ENCODE measurements around the gene SMG6. TPM values are rescaled to one million over a fixed set of nuclear protein-coding genes. Genes with fewer than 3 reads are reported as not detected.

SMG6 gene
- polyA plus RNA-seq, 1 of the 3 experiments (the other 2 are of a cell fraction), result 15.7 TPM

DNA sequence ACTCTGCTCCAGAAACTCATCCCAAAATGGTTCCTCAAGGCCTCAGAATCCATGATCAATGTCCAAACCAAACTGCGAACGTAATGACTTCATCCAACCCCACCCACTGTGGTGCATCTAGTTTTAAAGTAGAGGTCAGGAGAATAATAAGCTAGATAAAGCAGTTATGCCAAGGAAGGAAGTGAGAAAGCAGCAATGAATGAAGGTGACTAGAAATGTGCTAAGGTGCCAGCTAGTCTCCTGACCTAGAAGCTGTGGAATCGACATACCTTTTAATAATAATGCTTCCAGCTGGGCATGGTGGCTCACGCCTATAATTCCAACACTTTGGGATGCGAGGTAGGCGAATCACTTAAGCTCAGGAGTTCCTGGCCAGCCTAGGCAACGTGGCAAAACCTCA lies 99.2 kb downstream of the SMG6 start:
- TF ChIP-seq TCF12 (IDR thresholded peaks at IDR 0.05), result no peak
- no peak for TF ChIP-seq CHD2 (IDR thresholded peaks at IDR 0.05; ENCODE audit: low read length, partially characterized antibody)
- no peak for TF ChIP-seq FOXM1 (IDR thresholded peaks at IDR 0.05; ENCODE audit: low read depth)
- TF ChIP-seq SIN3A (IDR thresholded peaks at IDR 0.05; ENCODE audit: borderline replicate concordance, low read depth, low read length), result no peak
- CTCF ChIA-PET, result interaction anchor here (1.0 to 1.2 kb wide), 2 partner anchors 28 to 150 kb away, joined by 3 to 5 read pairs; no protein-coding TSS in a partner anchor

DNA sequence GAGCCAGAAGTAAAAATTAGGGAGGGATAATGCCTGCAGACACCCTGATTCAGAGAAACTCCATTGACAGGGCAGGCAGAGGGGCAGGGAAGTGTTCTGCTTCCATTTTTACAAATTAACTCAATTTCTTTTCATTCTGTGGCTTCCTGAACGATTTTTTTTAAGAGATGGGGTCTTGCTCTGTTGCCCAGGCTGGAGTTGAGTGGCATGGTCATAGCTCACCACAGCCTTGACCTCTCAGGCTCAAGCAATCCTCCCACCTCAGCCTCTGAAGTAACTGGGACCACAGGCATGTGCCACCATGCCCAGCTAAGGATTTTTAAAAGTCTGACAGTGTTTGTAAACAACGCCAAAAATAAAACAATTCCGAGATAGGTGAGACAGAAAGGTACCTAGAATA lies 99.8 kb downstream of the SMG6 start:
- ChIA-PET CTCF (interaction anchor here (1.2 to 1.4 kb wide), 2 partner anchors 27 to 149 kb away, joined by 5 read pairs; no protein-coding TSS in a partner anchor), POLR2A (no interaction called here)
- 65% methylated on average over 3 of the region's 3 CpGs for WGBS (ENCODE audit: low lambda C conversion rate)
- no peak overlapping the region for H3K4me3 ChIP-seq (ENCODE audit: low read depth in 2 of 2, low read length in 1 of 2)
- H4K20me1 ChIP-seq (ENCODE audit: insufficient read depth), result no peaks in the 10 kb centered on the region
- no peak for DNase-seq
- TF ChIP-seq, protein P1, sequence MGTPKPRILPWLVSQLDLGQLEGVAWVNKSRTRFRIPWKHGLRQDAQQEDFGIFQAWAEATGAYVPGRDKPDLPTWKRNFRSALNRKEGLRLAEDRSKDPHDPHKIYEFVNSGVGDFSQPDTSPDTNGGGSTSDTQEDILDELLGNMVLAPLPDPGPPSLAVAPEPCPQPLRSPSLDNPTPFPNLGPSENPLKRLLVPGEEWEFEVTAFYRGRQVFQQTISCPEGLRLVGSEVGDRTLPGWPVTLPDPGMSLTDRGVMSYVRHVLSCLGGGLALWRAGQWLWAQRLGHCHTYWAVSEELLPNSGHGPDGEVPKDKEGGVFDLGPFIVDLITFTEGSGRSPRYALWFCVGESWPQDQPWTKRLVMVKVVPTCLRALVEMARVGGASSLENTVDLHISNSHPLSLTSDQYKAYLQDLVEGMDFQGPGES (IDR thresholded peaks at IDR 0.05; ENCODE audit: low read depth, low read length), result no peak
- TF ChIP-seq SMC3 (IDR thresholded peaks at IDR 0.05; ENCODE audit: low read depth, low read length) (no peak), EZH2phosphoT487 (IDR thresholded peaks at IDR 0.05; ENCODE audit: borderline replicate concordance, low read depth) (no peak), TEAD4 (IDR thresholded peaks at IDR 0.05; ENCODE audit: borderline replicate concordance, insufficient read depth) (no peak), MEF2A (IDR thresholded peaks at IDR 0.05; ENCODE audit: borderline replicate concordance, low read depth) (no peak), GABPA (IDR thresholded peaks at IDR 0.05; ENCODE audit: low read depth) (no peak), RXRA (IDR thresholded peaks at IDR 0.05; ENCODE audit: borderline replicate concordance, low read depth) (no peak), ELF1 (IDR thresholded peaks at IDR 0.05) (no peak), GATA2 (CRISPR knock-in tag; IDR thresholded peaks at IDR 0.05) (no peak), RAD21 (IDR thresholded peaks at IDR 0.05; ENCODE audit: low read length) (no peak), TAF1 (IDR thresholded peaks at IDR 0.05; ENCODE audit: borderline replicate concordance, low read depth, low read length) (no peak), RFX5 (IDR thresholded peaks at IDR 0.05; ENCODE audit: low read length) (no peak), FOXJ3 (CRISPR knock-in tag; IDR thresholded peaks at IDR 0.05) (no peak), FOSL2 (IDR thresholded peaks at IDR 0.05; ENCODE audit: borderline replicate concordance, low read depth) (no peak), YY1 (IDR thresholded peaks at IDR 0.05; ENCODE audit: low read depth) (no peak), FOXM1 (IDR thresholded peaks at IDR 0.05; ENCODE audit: low read depth) (no peak)
- TF ChIP-seq, protein P2, sequence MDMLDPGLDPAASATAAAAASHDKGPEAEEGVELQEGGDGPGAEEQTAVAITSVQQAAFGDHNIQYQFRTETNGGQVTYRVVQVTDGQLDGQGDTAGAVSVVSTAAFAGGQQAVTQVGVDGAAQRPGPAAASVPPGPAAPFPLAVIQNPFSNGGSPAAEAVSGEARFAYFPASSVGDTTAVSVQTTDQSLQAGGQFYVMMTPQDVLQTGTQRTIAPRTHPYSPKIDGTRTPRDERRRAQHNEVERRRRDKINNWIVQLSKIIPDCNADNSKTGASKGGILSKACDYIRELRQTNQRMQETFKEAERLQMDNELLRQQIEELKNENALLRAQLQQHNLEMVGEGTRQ (IDR thresholded peaks at IDR 0.05; ENCODE audit: borderline replicate concordance, low read depth, low read length), result no peak
- TF ChIP-seq, protein P3, sequence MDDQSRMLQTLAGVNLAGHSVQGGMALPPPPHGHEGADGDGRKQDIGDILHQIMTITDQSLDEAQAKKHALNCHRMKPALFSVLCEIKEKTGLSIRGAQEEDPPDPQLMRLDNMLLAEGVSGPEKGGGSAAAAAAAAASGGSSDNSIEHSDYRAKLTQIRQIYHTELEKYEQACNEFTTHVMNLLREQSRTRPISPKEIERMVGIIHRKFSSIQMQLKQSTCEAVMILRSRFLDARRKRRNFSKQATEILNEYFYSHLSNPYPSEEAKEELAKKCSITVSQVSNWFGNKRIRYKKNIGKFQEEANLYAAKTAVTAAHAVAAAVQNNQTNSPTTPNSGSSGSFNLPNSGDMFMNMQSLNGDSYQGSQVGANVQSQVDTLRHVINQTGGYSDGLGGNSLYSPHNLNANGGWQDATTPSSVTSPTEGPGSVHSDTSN (IDR thresholded peaks at IDR 0.05), result no peak
- no peak overlapping the region for H2AFZ ChIP-seq (ENCODE audit: low read depth)
- H3F3A ChIP-seq (replicated peaks; ENCODE audit: insufficient read depth), result peaks cover 7% of the 10 kb centered on the region
- H3K4me1 ChIP-seq (ENCODE audit: control insufficient read depth in 1 of 2, insufficient read depth in 2 of 2, low read depth in 1 of 2, low read length in 1 of 2), result no peaks in the 10 kb centered on the region; a peak in 1 of 4 replicates
- no peaks in the 10 kb centered on the region for H3K9me2 ChIP-seq
- H3K27me3 ChIP-seq (ENCODE audit: insufficient read depth), result no peaks in the 10 kb centered on the region
- no peaks in the 10 kb centered on the region for H3K9me3 ChIP-seq
- peaks cover 3 to 11% of the 10 kb centered on the region in 2 experiments for H3K36me3 ChIP-seq (replicated peaks in 1 of 2; ENCODE audit: control insufficient read depth in 1 of 2, insufficient read depth in 2 of 2, low read length in 1 of 2)
- H3K4me2 ChIP-seq, result no peak overlapping the region
- H3K79me2 ChIP-seq (ENCODE audit: insufficient read depth), result peaks cover 17% of the 10 kb centered on the region
- H3K9ac ChIP-seq, result no peak overlapping the region
- H3K27ac ChIP-seq (ENCODE audit: low read depth in 2 of 2, low read length in 1 of 2), result no peak overlapping the region

More for the DNA sequence above, 99.2 kb downstream of the SMG6 start:
- Histone ChIP-seq H3K9me3 (no peaks in the 10 kb centered on the region), H3K4me3 (ENCODE audit: low read depth in 2 of 2, low read length in 1 of 2) (no peak overlapping the region), H3K4me1 (ENCODE audit: control insufficient read depth in 1 of 2, insufficient read depth in 2 of 2, low read depth in 1 of 2, low read length in 1 of 2) (no peaks in the 10 kb centered on the region; a peak in 1 of 4 replicates), H3K9me2 (no peaks in the 10 kb centered on the region), H4K20me1 (ENCODE audit: insufficient read depth) (no peaks in the 10 kb centered on the region), H2AFZ (ENCODE audit: low read depth) (no peak overlapping the region), H3K36me3 (replicated peaks in 1 of 2; ENCODE audit: control insufficient read depth in 1 of 2, insufficient read depth in 2 of 2, low read length in 1 of 2) (peaks cover 3 to 11% of the 10 kb centered on the region in 2 experiments), H3K79me2 (ENCODE audit: insufficient read depth) (peaks cover 22% of the 10 kb centered on the region), H3K4me2 (no peak overlapping the region), H3K27me3 (ENCODE audit: insufficient read depth) (no peaks in the 10 kb centered on the region), H3K9ac (no peak overlapping the region), H3K27ac (ENCODE audit: low read depth in 2 of 2, low read length in 1 of 2) (no peak overlapping the region), H3F3A (replicated peaks; ENCODE audit: insufficient read depth) (peaks cover 4% of the 10 kb centered on the region)
- no peak for DNase-seq
- 97% methylated on average over 7 of the region's 7 CpGs for WGBS (ENCODE audit: low lambda C conversion rate)
- POLR2A ChIA-PET, result no interaction called here
